ENCODE results near the gene AGBL1.

Gene AGBL1

DNA sequence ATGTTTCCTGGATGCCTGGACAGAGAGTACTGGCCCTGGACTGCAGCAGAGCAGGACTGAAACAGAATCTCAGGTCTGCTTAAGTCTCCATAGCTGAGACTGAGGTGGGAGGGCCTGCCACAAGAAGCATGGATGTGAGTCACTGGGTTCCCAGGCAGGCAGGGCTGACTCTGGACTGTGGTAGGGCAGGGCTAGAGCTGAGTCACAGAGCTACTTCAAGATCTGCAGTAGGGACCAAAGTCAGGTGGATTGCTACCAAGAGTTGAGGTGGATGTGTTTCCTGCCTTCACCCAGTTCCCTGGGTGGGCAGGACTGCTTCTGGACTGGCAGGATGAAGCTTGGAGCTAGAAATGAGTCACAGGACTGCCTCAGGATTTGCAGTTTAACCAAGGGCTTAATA, 282.9 kb downstream of the AGBL1 start:
- Histone ChIP-seq H3K79me2 (ENCODE audit: insufficient read depth, low read length) (no peaks in the 10 kb centered on the region), H3K27ac (ENCODE audit: low read length) (no peak overlapping the region), H4K20me1 (ENCODE audit: insufficient read depth, low read length) (no peaks in the 10 kb centered on the region), H2AFZ (ENCODE audit: low read depth, low read length) (no peak overlapping the region), H3K4me1 (ENCODE audit: insufficient read depth, low read length) (no peaks in the 10 kb centered on the region), H3K4me3 (ENCODE audit: low read depth in 1 of 2, low read length in 2 of 2) (no peak overlapping the region), H3K9me3 (ENCODE audit: insufficient read depth, low read length, severe bottlenecking) (no peaks in the 10 kb centered on the region), H3K4me2 (ENCODE audit: insufficient read depth, low read length) (no peak overlapping the region), H3K36me3 (ENCODE audit: insufficient read depth, low read length) (no peaks in the 10 kb centered on the region), H3K9ac (ENCODE audit: low read depth, low read length) (no peak overlapping the region), H3K27me3 (ENCODE audit: insufficient read depth, low read length, poor library complexity) (no peaks in the 10 kb centered on the region)
- DNase-seq (no peak), ATAC-seq (ENCODE audit: insufficient read depth, low read depth) (no peak)
- no peak for TF ChIP-seq EZH2 (IDR thresholded peaks at IDR 0.05; ENCODE audit: borderline replicate concordance, low read depth, low read length, severe bottlenecking)
- TF ChIP-seq, protein P1, sequence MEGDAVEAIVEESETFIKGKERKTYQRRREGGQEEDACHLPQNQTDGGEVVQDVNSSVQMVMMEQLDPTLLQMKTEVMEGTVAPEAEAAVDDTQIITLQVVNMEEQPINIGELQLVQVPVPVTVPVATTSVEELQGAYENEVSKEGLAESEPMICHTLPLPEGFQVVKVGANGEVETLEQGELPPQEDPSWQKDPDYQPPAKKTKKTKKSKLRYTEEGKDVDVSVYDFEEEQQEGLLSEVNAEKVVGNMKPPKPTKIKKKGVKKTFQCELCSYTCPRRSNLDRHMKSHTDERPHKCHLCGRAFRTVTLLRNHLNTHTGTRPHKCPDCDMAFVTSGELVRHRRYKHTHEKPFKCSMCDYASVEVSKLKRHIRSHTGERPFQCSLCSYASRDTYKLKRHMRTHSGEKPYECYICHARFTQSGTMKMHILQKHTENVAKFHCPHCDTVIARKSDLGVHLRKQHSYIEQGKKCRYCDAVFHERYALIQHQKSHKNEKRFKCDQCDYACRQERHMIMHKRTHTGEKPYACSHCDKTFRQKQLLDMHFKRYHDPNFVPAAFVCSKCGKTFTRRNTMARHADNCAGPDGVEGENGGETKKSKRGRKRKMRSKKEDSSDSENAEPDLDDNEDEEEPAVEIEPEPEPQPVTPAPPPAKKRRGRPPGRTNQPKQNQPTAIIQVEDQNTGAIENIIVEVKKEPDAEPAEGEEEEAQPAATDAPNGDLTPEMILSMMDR (IDR thresholded peaks at IDR 0.05; ENCODE audit: borderline replicate concordance, extremely low read depth, low read length, poor library complexity, severe bottlenecking), result no peak

DNA sequence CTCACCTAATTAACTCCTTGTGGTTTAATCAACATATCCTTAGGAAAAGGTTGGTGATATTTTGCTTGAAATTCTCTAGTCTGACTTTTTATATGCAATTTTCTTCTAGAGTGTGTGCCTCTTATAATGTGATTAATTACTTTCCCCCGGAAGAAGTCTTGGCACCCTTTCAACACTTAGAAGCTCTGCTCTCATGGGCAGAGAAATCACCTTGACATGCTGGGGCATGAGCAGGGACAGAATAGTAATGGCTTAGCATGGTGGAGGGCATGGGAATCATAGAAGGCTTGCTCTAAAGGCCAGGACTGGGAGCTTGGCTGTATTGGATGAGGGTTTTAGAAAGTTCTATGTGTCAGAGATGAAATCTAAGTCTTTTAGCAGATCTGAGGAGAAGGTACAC, 293.5 kb downstream of the AGBL1 start:
- Histone ChIP-seq H3K4me3 (ENCODE audit: low read depth in 1 of 2, low read length in 2 of 2) (no peak overlapping the region), H3K4me1 (ENCODE audit: insufficient read depth, low read length) (no peaks in the 10 kb centered on the region), H3K9ac (ENCODE audit: low read depth, low read length) (no peak overlapping the region), H3K9me3 (ENCODE audit: insufficient read depth, low read length, severe bottlenecking) (no peaks in the 10 kb centered on the region), H4K20me1 (ENCODE audit: insufficient read depth, low read length) (no peaks in the 10 kb centered on the region), H3K36me3 (ENCODE audit: insufficient read depth, low read length) (no peaks in the 10 kb centered on the region), H3K4me2 (ENCODE audit: insufficient read depth, low read length) (no peak overlapping the region), H3K79me2 (ENCODE audit: insufficient read depth, low read length) (no peaks in the 10 kb centered on the region), H3K27me3 (ENCODE audit: insufficient read depth, low read length, poor library complexity) (no peaks in the 10 kb centered on the region), H2AFZ (ENCODE audit: low read depth, low read length) (no peak overlapping the region), H3K27ac (ENCODE audit: low read length) (no peak overlapping the region)
- no peak for ATAC-seq (ENCODE audit: insufficient read depth, low read depth)
- no peak for DNase-seq
- TF ChIP-seq, protein P1 (IDR thresholded peaks at IDR 0.05; ENCODE audit: borderline replicate concordance, extremely low read depth, low read length, poor library complexity, severe bottlenecking), result no peak
- TF ChIP-seq EZH2 (IDR thresholded peaks at IDR 0.05; ENCODE audit: borderline replicate concordance, low read depth, low read length, severe bottlenecking), result no peak

DNA sequence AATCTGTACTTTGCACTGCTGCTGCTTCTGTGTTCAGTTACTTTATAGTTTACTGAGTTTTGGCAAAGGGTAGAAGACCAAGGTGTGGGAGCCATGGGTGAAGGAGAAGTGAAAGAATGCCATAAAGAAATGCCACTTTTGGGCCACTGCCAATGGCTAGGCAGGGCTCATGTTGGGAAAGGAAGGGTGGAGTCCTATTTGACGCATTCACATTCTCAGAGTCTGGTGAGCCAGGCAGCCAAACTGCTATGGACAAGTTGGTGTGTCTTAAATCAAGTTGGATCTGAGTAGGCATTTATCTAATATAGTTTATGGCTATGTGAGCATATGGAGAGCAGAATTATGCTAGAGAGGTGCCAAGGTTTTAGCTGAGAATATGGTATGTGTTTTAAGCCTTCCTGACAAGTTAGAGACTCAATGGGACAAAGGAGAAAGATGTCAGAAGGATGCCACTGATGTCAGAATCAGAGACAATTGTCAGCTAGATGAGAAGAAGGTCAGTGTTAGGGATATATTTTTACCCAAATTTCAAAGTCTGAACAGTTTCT, 296.1 kb downstream of the AGBL1 start:
- no peak overlapping the region for H3K27ac ChIP-seq (ENCODE audit: low read length)
- no peak overlapping the region for H3K4me2 ChIP-seq (ENCODE audit: insufficient read depth, low read length)
- no peak overlapping the region for H3K4me3 ChIP-seq (ENCODE audit: low read depth in 1 of 2, low read length in 2 of 2)

More for the DNA sequence above, 296.1 kb downstream of the AGBL1 start:
- no peak for TF ChIP-seq EZH2 (IDR thresholded peaks at IDR 0.05; ENCODE audit: borderline replicate concordance, low read depth, low read length, severe bottlenecking)
- TF ChIP-seq, protein P1 (IDR thresholded peaks at IDR 0.05; ENCODE audit: borderline replicate concordance, extremely low read depth, low read length, poor library complexity, severe bottlenecking), result no peak
- DNase-seq (no peak), ATAC-seq (ENCODE audit: insufficient read depth, low read depth) (no peak)
- H3K9ac ChIP-seq (ENCODE audit: low read depth, low read length), result no peak overlapping the region
- no peak overlapping the region for H2AFZ ChIP-seq (ENCODE audit: low read depth, low read length)
- H3K4me1 ChIP-seq (ENCODE audit: insufficient read depth, low read length), result no peaks in the 10 kb centered on the region
- no peaks in the 10 kb centered on the region for H4K20me1 ChIP-seq (ENCODE audit: insufficient read depth, low read length)
- H3K9me3 ChIP-seq (ENCODE audit: insufficient read depth, low read length, severe bottlenecking), result no peaks in the 10 kb centered on the region
- H3K36me3 ChIP-seq (ENCODE audit: insufficient read depth, low read length), result no peaks in the 10 kb centered on the region
- H3K79me2 ChIP-seq (ENCODE audit: insufficient read depth, low read length), result no peaks in the 10 kb centered on the region
- no peaks in the 10 kb centered on the region for H3K27me3 ChIP-seq (ENCODE audit: insufficient read depth, low read length, poor library complexity)

Measured in DND-41 (cell line).